HG02885 (cell line): ENCODE results near the gene SRRD.
"Not testable (repeated sequence)": the region's sequence is repeated elsewhere in the genome, so short reads cannot be mapped to it uniquely, and the experiment has no call there.

ENCODE experiments used
- ATAC-seq: cut with Tn5 transposase; IDR thresholded peaks from one replicate; pipeline ENCODE4 v1.9.1; 2021; ENCODE audit warnings: mild to moderate bottlenecking; ENCODE audit not compliant: unreplicated experiment, poor library complexity

Gene SRRD

DNA sequence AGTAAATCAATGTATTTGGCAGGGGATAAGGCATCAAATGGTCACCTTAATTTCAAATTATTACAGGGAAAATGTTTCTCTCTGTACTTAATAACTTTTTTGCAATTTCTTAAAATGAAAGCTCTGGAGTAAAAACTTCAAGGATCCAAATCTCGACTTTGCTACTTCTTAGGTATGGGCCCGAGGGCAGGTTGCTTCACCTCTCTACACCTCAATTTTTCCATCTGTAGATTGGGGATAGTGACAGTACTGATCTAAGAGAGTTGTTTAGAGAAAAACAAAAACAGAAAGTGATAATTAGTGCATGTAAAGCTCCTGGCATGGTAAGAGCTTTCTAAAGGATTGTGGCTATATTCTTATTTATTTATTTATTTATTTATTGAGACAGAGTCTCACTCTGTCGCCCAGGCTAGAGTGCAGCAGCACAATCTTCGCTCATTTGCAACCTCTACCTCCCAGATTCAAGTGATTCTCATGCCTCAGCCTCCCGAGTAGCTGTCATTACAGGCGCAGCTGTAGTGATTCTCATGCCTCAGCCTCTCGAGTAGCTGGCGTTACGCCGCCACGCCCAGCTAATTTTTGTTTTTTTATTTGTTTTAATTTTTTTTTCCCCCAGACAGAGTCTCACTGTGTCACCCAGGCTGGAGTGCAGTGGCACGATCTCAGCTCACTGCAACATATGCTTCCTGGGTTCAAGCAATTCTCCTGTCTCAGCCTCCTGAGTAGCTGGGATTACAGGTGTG lies 30.9 kb downstream of the SRRD start:
- no peak for ATAC-seq

DNA sequence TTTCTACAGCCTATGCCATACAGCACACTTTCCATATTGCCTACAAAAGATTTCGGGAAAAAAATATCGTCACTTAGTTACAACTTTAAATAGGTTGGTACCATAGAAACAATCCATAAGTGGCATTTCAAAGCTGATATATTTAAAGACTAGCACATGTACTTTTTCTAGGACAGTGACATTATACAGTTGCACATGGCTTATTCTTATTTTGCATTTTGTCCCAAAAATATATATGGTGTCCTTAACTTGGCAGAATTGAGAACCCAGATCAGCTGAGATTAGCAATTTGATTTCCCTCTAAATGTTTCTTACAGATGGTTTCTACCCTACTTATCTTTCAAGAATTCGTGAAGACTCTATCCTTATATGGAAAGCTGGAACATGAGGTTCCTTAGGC lies 32.3 kb downstream of the SRRD start:
- no peak for ATAC-seq

DNA sequence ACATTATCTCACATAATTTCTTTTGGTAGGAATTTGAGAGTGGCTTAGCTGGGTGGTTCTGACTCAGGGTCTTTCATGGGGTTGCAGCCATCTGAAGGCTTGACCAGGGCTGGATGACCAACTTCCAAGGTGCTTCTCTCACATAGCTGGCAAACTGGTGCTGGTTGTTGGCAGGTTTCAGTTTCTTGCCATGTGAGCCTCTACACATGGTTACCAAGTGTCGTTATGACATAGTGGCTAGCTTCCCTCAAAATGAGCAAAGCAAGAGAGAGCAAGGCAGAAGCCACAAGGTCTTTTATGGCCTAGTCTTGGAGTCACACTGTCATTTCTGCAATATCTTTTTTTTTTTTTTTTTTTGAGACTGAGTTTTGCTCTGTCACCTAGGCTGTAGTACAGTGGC lies 32.8 kb downstream of the SRRD start:
- ATAC-seq = no peak

DNA sequence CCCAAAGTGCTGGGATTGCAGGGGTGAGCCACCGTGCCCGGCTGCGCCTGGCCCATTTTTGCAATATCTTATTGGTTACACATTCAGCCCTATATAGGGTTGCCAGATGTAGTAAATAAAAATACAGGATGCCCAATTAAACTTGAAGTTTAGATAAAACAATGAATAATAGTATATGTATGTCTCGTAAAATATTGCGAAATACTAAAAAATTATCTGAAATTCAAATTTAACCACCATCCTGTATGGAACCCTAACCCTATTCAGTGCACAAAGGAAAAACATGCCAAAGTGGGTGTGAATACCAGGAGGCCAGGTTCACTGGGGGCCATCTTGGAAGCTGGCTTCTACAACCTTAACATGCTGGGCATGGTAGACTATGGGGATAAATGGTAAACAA lies 33.8 kb downstream of the SRRD start:
- no peak for ATAC-seq

DNA sequence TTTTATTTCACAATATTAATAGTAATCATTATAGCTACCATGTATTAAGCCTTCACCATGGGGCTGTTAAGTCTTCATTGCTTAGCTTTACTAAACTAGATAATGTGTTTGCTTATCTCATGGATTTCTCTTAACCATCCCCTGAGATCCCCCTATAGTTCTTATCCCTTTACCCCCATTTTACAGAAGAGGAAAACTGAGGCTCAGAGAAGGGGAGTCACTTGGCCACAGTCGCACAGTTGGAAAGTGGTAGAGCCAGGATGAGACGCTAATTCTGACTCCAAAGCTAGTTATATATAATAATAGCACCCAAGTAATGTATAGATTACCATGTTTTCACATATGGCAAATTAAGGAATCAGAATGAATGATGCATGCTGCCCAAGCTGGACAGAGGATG lies 38.3 kb downstream of the SRRD start:
- ATAC-seq = no peak

DNA sequence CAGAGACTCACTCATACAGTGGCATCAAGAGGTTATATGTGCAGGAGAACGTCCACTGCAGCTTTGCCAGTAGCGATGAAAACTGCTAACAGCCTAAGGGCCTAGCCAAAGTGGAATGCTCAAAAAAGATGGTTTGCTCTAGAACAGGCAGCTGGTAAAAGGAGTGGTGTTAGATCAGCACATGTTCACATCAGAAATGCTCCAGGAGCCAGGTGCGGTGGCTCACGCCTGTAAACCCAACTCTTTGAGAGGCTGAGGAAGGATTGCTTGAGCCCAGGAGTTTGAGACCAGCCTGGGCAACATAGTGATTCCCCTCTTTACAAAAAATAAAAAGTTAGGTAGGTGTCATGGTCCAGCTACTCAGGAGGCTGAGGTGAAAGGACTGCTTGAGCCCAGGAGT lies 38.9 kb downstream of the SRRD start:
- no peak for ATAC-seq

DNA sequence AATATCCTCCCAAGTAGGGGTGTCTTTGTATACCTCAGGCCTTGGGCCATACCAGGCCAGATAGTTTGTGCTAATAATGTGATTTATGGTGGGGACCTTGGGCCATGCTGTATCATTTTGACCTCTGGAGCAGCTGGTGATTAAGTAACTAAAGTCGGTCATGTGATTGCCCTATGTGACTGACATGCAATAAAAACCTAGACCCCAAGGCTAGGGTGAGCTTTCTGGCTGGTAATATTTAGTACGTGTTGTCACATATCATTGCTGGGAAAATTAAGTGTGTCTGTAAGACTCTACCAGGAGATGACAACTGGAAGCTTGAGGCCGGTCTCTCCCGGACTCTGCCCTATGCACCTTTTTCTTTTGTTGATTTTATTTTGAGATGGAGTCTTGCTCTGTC lies 41.2 kb downstream of the SRRD start:
- no peak for ATAC-seq

DNA sequence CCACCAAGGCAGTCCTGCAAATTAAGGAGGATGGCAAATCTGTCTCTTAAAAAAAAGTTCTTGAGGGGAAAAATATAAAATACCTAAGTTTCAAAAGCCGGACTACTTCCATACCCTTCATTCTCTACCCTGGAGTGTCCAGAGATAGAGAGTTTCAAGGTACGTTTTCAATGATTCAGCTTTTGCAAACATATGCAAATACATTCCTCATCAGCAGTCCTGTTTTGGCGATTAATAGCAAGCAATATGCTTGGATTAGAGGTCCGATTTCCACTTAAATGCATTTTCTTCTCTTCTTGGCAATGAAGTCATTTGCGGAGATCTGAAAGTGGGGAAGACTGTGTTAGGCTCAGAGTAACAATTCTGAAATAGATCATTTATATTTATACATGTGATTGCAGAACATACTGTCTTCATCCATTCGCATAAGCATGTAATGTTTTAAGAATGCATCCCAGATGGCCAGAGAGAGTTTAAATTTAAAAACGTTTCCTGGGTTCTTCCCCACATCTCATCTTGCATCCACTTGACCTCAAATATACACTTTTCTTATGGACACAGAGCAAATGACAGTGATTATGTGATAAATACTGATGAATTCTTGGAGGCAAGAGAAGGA lies 42.4 kb downstream of the SRRD start:
- ATAC-seq = no peak

DNA sequence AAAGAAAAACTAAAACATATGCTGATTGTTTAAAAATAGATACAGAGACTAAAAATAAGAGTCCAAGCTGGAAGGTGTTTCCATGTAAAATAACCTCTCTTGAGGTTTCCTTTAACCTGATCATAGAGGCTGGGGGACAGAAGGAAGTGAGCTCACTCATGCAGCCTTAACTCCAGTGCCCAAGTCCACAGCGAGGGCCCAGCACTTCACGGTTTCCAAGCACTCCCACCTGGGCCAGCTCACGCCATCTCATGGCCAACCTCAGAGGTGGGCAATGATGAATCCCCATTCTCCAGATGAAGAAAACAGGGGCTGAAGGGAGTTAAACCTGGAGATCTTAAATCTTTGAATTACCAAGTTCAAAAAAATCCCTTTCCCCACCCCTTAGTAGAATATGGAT lies 43.5 kb downstream of the SRRD start:
- no peak for ATAC-seq

DNA sequence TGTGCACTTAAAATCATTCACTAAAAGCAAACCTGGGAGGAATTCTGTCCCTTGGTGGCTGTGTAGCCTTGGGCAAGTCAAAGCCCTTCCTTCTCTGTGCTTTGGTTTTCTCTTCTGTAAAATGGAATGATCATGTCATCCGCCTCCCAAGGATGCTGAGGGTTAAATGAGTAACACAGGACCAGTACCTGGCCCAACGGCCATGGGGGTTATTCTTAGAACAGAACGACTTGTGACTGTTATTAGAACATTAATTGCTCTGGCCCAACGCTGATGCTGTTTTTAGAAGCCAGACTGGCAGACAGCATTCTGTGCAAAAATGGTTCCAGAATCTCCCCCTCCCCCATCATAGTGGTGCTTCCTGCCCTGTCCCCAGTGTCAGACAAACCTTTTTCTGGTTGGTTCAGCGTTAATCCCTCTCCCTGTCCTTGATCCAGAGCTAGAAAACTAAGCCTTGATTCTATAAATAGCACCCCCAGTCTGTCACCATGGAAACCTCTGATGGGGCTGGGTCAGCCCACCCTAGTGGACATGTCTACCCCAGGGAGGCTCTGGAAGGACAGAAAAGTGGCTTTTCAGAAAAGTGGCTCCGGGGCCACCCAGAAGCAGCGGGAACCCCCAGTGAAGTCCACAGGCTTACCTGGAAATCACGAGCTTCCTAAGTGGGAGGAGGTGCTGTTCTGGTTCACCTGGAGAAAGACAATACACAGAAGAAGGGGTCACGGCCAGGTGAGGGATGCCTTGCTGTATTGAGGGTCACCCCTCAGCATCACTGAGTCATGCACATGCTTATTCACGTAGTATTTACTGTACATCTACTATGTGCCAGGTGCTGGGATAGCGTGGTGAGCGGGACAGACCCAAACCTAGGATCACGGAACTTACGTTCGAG lies 44.1 kb downstream of the SRRD start:
- no peak for ATAC-seq

DNA sequence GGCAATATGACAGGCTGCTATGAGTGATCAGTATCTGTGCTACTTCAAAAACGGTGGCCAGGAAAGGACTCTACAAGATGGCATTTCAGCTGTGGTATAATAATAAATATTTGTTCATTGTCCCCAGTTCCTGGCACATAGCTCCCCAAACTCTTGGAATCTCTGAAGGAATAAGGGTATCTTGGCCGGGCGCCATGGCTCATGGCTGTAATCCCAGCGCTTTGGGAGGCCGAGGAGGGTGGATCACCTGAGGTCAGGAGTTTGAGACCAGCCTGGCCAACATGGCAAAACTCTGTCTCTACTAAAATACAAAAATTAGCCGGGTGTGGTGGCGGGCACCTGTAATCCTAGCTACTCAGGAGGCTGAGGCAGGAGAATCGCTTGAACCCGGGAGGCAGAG lies 44.8 kb downstream of the SRRD start:
- not testable (repeated sequence) for ATAC-seq

DNA sequence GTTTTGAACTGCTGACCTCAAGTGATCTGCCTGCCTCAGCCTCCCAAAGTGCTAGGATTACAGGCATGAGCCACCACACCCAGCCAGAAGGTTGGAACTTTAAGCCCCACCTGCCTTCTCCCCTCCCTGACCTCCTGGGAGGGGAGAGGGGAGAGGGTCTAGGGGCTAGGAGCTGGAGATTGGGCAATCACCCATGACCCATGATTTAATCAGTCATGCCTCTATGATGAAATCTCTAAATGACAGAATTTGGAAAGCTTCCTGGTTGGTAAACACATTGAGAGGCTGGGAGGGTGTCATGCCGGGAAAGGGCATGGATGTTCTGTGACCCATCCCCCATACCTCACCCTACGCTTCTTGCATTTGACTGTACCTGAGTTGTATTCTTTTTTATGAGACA lies 45.7 kb downstream of the SRRD start:
- ATAC-seq = no peak

DNA sequence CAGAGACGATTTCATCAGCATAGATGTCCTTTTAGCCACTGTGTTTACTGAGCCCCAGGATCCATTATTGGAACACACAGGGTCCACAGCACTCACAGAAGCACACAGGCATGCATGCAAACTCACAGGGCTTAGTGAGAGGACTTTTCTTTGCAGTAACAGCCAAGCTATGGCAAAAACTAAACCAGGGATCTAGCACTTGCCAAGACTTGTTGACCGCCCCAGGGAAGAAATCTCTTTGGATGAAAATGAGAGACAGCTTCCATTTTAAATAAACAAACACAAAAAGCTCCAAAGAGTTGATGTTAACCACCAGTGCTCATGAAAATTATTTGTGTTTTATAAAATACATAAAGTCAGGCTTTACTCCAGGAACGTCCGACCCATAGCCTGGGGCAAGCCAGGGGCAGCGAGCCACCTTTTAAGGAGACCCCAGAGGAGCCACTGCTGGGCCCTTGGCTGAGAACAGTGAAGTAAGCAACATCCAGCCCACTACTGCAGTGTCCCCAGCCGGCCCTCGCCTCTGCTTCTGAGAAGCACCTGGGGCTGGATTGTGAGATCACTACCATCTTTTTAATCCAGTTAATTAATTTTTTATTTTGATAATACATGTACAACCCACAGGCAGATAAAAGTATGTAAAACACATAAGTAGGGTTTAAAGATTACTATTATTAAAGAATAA lies 50.6 kb downstream of the SRRD start:
- ATAC-seq = no peak

DNA sequence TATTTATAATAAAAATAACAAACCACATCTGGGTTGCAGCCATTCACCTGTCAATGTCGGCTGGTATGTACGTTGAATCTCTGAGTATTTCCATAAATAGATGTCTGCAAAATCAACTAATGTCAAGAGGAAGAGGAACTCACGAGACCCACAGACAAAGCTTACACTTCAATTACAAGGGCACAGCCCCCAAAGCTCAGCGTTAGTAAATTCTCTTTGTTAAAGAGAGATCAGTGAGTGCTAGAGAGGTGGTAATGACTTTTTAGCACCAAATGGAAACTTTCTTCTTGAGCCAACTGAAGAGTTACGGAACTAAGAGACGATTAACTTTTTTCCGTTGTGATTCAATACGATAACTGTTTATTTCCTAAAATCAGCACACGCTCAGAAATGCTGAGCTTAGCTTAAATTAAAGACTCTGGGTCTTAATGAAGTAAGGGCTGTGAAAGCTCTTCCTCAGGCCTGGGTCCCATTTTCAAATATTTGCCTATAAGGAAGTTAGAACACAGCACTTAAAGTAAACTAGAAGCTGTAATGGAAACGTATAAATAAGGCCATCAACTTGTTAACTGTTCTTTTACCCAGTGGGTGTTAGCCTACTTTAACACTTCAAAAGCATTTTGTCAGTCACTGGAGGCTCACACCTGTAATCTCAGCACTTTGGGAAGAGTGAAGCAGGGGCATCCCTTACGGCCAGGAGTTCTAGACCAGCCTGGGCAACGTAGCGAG lies 51.4 kb downstream of the SRRD start:
- ATAC-seq = no peak

DNA sequence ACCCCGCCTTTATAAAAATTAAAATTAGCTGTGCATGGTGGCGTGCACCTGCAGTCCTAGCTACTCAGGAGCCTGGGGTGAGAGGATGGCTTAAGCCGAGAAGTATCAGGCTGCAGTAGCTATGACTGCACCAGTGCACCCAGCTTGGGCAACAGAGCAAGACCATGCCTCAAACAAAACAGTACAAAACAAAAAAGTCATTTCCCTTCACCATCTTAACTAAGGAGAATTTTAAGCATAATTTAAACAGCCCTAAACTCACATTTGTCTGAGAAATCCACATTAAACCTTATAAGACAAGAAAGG lies 51.9 kb downstream of the SRRD start:
- no peak for ATAC-seq

DNA sequence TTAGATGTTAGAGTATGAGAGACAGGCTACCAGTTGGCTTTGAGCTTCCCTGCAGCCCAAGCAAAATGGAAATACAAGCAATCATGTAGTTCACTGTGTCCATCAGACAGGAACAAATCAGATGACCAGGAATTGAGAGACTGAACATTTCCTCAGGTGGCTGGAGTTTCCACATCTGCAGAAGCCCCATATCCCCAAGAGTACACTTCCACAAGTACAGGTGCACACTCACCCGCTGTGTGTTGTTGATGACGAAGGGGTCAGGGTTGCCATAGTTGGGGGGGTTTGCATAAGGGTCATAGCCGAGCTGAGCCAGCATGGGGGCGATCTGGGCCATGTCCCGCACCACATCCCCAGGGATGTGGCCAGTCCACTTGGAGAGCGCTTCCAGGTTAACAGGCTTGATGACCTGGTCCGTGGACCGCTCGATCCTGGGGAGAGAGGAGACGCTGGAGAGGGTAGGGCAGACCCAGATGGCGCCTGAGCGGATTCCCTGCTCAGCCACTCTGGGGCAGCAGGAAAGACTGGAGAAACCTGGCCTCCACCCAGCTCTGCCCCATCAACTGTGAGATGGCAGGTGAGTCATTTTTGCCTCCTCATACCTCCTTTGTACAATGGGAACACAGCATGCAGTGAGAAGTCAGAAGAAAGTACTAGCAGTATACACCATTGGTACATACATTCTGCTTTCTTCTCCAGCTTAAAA lies 52.5 kb downstream of the SRRD start:
- no peak for ATAC-seq

DNA sequence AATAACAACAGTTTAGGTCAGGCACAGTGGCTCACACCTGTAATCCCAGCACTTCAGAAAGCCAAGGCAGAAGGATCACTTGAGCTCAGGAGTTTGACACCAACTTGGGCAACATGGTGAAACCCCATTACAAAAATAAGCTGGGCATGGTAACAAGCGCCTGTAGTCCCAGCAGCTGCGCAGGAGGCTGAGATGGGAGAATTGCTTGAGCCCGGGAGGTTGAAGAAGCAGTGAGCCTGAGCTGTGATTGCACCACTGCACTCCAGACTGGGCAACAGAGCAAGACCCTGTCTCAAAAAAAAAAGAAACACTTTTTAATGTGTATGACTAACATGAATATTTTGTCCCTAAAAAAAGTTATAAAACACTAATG lies 53.1 kb downstream of the SRRD start:
- ATAC-seq = no peak

DNA sequence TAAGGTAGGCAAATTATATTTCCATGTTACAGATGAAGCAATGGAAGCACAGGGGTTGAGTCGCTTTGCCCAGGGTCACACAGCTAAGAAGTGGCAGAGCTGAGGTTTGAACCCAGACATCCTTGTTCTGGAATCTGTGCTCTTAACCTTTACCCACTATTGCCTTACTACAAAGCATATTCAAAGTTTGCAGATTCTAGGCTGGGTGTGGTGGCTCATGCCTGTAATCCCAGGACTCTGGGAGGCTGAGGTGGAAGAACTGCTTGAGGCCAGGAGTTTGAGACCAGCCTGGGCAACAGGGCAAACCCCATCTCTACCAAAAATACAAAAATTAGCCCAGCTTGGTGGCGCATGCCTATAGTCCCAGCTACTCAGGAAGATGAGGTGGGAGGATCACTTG lies 56.4 kb downstream of the SRRD start:
- ATAC-seq = no peak

DNA sequence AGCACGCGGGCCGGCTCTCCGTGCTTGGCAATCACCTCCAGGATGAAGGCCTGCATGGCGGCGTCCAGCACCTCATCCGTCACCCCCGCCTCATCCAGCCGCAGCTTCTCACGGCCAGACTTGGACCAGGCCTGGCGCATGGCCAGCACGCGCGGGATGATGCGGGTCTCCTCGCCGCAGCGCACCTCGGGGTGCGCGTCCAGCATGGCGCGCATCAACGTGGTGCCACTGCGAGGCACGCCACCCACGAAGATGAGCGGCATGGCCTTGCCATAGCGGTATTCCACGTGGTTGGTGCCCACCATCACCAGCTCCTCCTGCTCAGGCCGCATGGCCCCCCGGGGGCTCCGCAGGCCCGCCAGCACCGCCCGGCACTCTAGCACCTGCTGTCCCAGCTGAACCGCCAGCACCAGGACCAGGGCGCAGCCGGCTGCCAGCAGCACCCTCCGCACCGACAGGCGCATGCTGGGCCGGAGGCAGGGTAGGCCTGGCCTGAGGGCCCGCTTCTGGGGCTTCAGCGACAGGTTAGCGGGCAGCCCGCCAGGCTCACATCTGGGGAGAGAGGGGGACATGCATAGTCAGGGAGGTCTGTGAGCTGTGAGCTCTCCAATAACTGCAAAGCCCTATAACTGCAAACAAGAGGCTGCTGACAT lies 57.6 kb downstream of the SRRD start:
- ATAC-seq = no peak
